ENCODE data around the gene RUNX2.

RUNX2 gene

GRCh38 chr6:45704056-45704800 lies 376.1 kb downstream of the RUNX2 start:
- no peak for DNase-seq (ENCODE audit: low read depth, low spot score)

- DNase-seq (ENCODE audit: low read depth, low spot score): no peak
Observed at GRCh38 chr6:45705137-45705855, 377.2 kb downstream of the RUNX2 start.

- no peak for DNase-seq (ENCODE audit: low read depth, low spot score)
Observed at GRCh38 chr6:45706319-45706718, 378.2 kb downstream of the RUNX2 start.

GRCh38 chr6:45707176-45707575 lies 379.0 kb downstream of the RUNX2 start:
- DNase-seq (ENCODE audit: low read depth, low spot score): no peak

GRCh38 chr6:45709781-45710220 lies 381.7 kb downstream of the RUNX2 start:
- DNase-seq (ENCODE audit: low read depth, low spot score): peak; percentile 24

- DNase-seq (ENCODE audit: low read depth, low spot score): peak; percentile 68
Observed at GRCh38 chr6:45710304-45710821, 382.2 kb downstream of the RUNX2 start.

GRCh38 chr6:45712076-45712475 lies 383.9 kb downstream of the RUNX2 start:
- no peak for DNase-seq (ENCODE audit: low read depth, low spot score)

GRCh38 chr6:45712786-45713185 lies 384.7 kb downstream of the RUNX2 start:
- no peak for DNase-seq (ENCODE audit: low read depth, low spot score)
